Stimulated activated CD8-positive, alpha-beta memory T cell treated with anti-CD3 and anti-CD28 coated beads, Interleukin-4, amount 100 ng/mL, for 1 hour (primary cell): Measurements from ENCODE around the gene CCN5.
"Not testable (repeated sequence)": the region's sequence is repeated elsewhere in the genome, so short reads cannot be mapped to it uniquely, and the experiment has no call there.

Experiments
- DNase-seq, 2 donors: peaks; one replicate each; pipeline ENCODE4 v3.0.0-alpha.2; 2020; ENCODE audit warnings: low read depth in 2 of 2, low spot score in 1 of 2

CCN5 gene

GRCh38 chr20:44694159-44694558 is 21.0 kb upstream of the CCN5 start:
- DNase-seq = no peak

- no peak for DNase-seq
These were observed 19.9 kb upstream of the CCN5 start for GRCh38 chr20:44695295-44695673.

- DNase-seq = no peak
These were observed 19.4 kb upstream of the CCN5 start for GRCh38 chr20:44695674-44696300.

GRCh38 chr20:44696315-44696714 is 18.9 kb upstream of the CCN5 start:
- DNase-seq = no peak

- not testable (repeated sequence) for DNase-seq
These were observed 18.1 kb upstream of the CCN5 start for GRCh38 chr20:44697041-44697440.

- no peak for DNase-seq
These were observed 16.8 kb upstream of the CCN5 start for GRCh38 chr20:44698351-44698750.

GRCh38 chr20:44700306-44700705 is 14.9 kb upstream of the CCN5 start:
- DNase-seq = no peak

- DNase-seq = no peak
These were observed 13.9 kb upstream of the CCN5 start for GRCh38 chr20:44701118-44701857.

GRCh38 chr20:44701858-44702256 is 13.3 kb upstream of the CCN5 start:
- no peak for DNase-seq

GRCh38 chr20:44702776-44703175 is 12.4 kb upstream of the CCN5 start:
- no peak for DNase-seq

GRCh38 chr20:44703183-44703925 is 11.8 kb upstream of the CCN5 start:
- DNase-seq = no peak

- no peak for DNase-seq
These were observed 11.1 kb upstream of the CCN5 start for GRCh38 chr20:44703956-44704488.

GRCh38 chr20:44704551-44704971 is 10.6 kb upstream of the CCN5 start:
- no peak for DNase-seq

- DNase-seq = no peak
These were observed 9.6 kb upstream of the CCN5 start for GRCh38 chr20:44705364-44706094.

- DNase-seq = no peak
These were observed 8.7 kb upstream of the CCN5 start for GRCh38 chr20:44706301-44707017.

- no peak for DNase-seq
These were observed 8.1 kb upstream of the CCN5 start for GRCh38 chr20:44707018-44707579.

GRCh38 chr20:44709380-44709779 is 5.8 kb upstream of the CCN5 start:
- DNase-seq = no peak

GRCh38 chr20:44709797-44710196 is 5.4 kb upstream of the CCN5 start:
- DNase-seq = no peak

GRCh38 chr20:44711237-44711636 is 3.9 kb upstream of the CCN5 start:
- no peak for DNase-seq

- no peak for DNase-seq
These were observed 968 bp upstream of the CCN5 start for GRCh38 chr20:44714102-44714700.
